IPS DF 4.7 (cell line): ENCODE results near the gene ARHGEF19.
A peak's percentile ranks its signal among the peaks of the same experiment; 100 is the strongest.
"Not testable (repeated sequence)": the region's sequence is repeated elsewhere in the genome, so short reads cannot be mapped to it uniquely, and the experiment has no call there.

Experiments
- DNase-seq: peaks from one replicate; pipeline ENCODE4 v3.0.0-alpha.2; 2013; ENCODE audit warnings: low spot score; ENCODE audit errors: extremely low read depth

Gene ARHGEF19

DNA sequence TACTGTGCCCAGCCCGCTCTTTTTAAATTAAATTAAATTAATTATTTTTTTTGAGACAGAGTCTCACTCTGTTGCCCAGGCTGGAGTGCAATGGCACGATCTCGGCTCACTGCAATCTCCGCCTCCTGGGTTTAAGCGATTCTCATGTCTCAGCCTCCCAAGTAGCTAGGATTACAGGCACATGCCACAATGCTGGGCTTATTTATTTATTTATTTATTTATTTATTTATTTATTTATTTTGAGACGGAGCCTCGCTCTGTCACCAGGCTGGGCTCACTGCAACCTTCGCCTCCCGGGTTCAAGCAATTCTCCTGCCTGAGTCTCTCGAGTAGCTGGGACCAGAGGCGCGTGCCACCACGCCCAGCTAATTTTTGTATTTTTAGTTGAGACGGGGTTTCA, 10.3 kb upstream of the ARHGEF19 start:
- DNase-seq: not testable (repeated sequence)

DNA sequence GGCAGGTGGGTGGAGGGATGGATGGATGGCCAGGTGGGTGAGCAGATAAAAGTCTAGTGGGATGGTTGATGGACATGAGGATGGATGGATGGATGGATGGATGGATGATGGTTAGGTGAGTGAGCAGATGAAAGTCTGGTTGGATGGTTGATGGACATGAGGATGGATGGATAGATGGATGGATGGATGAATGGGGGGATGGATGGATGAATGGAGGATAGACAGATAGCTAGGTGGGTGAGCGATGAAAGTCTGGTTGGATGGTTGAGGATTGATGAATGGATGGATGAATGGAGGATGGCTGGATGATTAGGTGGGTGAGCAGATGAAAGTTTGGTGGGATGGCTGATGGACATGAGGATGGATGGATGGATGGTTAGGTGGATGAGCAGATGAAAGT, 9.0 kb upstream of the ARHGEF19 start:
- no peak for DNase-seq

DNA sequence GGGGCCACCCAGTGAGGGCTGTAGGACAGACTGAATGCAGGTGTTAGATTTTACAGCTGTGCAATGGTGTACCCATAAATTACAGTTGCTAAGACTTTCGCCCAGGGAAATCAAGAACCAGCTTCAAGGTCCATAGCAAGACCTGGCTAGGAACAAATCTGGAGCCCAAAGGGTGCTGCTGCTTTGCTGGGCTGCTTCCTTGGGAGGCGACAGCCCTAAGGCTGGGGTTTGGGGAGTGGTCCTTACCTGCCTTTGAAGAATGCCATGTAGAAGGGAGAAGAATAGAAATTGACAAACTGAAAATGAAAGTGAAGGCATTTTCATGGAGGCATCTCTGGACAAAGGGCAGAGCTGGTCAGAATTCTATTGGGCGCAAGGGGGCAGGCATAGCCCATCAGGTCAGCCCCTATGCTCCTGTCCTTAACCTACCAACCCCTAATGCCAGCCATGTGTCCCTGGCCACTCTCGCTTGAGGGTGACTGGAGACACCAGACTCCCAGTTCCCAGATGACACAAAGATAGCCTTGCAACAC, 7.6 kb upstream of the ARHGEF19 start:
- DNase-seq: no peak

DNA sequence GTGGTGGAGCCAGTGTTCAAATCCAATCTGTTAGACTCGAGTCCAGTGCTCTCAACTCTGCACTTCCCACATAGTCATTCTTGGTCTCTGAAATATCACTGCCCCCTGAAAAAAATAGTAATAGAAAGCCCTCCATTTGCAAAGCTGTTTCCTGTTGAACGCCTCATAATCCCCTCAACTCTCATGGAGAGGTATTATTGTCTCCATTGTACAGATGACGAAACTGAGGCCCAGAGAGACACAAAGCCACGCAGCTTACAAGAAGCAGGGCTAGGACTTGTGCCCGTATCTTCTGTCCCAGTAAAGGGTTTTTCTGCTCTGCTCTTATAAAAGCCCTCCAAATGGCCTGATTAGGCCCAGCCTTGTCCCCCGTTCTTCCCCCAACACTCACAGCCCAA, 6.2 kb upstream of the ARHGEF19 start:
- DNase-seq: no peak

DNA sequence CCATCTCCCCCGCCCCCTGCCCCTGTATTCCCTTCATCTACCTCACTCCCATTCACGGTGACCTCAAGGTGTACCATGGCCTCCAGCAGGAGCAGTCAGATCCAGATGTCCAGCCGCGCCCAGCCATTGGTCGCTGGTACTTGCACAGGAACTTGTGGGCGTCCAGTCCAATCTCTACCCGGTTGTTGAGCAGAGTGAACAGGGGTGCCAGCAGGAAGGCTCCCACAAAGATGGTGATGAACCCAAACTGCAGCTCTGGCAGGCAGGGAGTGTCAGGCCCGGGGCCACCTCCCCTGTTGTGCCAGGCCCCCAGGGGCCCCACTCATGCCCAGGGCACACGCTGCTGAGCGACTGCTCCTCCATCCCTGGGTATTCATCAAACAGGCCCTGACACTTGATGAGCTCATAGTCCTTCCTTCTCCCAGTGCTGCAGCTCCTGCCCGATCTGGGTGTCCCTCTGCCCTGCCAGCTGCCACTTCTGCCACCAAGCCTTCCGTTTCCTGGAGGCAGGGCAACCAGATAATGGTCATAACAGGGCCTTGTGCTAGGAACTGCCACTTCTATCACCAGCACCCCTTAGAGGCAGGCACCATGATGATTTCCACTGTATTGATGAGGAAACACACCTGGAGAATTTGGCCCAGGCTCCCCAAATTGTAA, 5.7 kb upstream of the ARHGEF19 start:
- DNase-seq: no peak

DNA sequence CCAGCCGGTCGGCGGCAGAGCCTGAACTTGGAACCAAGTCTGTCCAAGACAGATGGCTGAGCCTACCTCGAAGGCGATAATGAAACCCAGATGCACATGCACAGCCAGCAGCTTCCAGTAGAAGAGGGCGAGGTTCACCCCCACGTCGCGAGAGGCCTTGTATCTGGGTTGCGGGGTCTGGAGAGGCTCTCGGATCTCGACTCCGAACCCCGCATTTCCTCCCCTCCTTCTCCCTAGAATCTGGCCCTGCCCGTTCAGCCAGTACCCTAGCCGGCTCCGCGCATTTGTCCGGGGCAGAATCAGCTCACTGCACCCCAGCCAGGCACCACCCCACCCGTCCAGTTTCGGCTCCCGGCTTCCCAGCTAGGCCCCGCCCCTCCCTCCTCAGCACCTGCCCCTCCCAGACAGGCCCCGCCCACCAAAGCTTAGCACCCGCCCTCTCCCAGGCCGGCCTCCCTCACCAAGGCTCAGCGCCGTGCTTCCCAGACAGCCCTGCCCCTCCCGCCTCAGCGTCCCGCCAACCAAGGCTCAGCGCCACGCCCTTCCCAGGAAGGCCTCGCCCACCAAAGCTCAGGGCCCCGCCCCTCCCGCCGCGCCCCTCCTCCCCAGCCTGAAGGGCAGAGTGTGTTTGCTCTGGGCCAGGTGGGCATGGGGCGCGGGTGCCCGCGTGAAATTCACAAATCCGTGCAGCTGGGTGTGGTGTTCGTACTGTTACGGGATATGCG, 4.8 kb upstream of the ARHGEF19 start:
- no peak for DNase-seq

DNA sequence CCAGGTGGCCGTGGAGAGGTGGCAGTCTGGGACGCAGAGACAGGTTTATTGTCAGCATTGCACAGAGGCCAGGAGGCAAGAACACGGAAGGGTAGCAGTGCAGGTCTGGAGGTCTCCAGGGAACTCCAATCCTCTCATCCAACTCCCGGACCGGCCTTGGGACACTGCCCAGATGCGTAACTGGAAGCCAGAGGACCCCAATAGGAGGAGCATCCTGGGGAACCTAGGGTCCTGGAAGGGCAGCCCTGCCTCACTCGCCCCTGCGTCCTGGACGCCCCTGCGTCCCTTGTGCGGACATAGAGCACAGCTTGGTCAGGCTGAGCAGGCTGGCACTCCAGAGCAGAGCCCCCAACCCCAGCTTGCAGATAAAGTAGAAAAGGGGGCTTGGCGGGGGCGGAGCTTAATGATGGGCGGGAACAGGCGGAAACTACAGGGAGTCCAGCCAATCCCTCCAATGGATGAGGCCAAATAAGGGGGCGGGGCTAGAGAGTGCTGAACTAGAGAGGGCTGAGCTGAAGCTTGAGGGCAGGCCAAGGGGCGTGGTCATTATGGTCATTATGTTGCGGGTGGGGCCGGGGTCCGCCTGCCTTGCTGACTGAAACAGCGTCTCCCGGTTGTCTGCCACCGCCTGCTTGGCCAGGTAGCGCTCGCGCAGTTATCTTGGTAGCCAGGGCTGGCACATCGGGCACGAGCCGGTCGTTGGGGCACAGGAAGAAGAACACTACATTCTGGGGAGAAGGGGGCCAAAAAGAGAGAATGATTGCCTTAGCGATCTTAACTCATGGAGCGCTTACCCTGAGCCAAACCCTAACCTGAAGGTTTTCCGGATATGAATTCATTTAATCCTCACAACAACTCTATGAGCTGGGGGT, 3.7 kb upstream of the ARHGEF19 start:
- DNase-seq: peak; percentile 92

DNA sequence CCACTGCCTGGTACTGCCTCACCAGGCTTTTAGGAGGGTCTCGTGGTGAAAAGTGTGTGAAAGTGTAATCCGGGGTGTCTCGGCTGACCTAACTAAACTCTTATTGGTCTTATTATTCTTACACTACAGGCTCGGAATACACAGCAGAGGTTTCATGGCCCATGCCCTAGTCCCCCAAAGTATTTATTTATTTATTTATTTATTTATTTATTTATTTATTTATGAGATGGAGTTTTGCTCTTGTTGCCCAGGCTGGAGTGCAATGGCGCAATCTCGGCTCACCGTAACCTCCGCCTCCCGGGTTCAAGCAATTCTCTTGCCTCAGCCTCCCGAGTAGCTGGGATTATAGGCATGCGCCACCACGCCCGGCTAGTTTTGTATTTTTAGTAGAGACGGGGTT, 2.8 kb upstream of the ARHGEF19 start:
- DNase-seq: not testable (repeated sequence)

DNA sequence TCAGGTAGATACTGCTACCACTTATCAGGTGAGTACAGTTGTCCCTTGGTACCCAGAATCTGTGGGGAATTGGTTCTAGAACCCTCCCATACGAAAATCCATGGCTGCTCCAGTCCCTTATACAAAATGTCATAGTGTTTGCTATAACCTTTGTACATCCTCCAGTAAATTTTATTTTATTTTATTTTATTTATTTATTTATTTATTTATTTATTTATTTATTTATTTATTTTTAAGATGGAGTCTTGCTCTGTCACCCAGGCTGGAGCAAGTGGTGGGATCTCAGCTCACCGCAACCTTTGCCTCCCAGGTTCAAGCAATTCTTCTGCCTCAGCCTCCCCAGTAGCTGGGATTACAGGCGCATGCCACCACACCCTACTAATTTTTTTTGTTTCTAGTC, 1.1 kb upstream of the ARHGEF19 start:
- DNase-seq: not testable (repeated sequence)

DNA sequence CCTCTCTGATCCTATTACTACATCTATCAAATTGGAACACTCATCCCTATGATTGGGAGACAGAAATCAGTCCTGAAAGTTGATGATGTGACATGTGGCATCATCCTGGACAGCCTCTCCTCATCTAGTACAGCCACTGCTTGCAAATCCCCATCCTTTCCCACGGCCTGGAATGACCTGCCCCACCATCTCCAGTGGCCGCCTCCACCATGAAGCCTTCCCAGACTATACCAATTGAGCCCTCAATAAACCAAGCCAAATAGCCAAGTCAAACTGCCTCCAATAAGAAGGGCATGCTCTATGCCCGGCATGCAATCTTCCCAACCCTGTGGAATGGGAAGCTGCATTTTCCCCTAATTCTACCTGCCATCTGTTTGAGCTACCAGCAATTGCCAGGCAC, 561 bp upstream of the ARHGEF19 start:
- no peak for DNase-seq

DNA sequence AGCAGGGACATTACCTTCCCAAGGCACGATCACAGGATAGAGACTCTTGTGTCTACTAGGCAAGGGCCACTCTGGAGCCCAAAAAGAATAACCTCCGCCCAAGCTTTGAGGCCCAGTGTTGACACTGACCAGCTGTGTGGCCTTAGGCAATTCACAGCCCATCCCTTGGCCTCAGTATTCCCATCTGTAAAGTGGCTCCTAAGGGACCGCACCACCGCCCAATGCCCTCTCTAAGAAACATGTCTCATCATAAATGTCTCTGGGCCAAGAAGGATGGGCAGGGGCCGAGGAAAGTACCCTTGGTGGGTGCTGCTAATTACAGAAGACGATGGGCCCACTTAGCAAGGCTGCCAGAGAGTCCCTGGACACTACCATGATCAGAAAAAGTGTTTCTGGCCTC, 628 bp downstream of the ARHGEF19 start:
- no peak for DNase-seq

DNA sequence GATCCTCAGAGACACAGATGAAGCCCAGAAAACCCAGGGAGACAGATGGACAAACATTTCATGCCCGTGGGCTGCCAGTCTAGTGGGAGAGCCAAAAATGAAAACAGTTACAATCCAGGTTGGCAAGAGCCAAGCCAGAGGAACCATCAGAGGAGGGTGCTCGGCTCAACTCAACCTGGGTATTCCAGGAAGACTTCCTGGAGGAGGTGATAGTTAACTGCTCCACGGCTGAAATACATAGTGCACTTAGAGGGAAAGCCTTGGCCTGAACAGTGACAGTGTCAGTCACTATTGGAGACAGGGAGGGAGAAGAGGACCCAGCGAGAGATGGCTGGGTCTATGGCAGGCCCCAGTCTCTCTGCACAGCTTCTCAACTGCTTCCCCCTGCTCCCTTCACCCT, 1.9 kb downstream of the ARHGEF19 start:
- no peak for DNase-seq

DNA sequence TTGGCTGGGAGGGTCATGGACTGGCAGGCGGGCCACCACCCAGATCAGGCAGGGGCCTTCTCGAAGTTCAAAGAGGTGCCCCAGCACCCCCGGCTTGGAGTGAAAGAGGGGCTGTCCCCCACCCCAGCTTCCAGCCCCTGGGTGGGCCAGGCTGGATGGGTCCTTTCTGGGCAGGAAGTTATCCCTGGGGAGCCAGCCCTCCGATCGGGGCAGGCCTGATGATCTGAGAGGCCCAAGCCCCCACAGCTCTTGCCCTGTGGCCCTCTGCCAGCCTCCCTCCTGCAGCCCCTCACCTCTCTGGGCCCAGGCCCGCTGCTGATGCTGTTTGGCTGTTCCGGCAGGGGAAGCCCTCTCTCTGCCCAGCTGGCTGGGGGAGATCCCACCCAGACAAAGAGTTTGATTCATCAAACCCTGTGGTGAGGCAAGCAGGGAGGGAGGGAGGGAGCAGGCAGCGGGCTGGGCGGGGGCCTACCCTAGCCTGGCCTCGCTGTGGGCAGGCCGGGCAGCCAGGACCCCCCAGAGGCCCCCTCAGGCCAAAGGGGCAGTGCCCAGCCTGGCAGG, 2.5 kb downstream of the ARHGEF19 start:
- DNase-seq: no peak

DNA sequence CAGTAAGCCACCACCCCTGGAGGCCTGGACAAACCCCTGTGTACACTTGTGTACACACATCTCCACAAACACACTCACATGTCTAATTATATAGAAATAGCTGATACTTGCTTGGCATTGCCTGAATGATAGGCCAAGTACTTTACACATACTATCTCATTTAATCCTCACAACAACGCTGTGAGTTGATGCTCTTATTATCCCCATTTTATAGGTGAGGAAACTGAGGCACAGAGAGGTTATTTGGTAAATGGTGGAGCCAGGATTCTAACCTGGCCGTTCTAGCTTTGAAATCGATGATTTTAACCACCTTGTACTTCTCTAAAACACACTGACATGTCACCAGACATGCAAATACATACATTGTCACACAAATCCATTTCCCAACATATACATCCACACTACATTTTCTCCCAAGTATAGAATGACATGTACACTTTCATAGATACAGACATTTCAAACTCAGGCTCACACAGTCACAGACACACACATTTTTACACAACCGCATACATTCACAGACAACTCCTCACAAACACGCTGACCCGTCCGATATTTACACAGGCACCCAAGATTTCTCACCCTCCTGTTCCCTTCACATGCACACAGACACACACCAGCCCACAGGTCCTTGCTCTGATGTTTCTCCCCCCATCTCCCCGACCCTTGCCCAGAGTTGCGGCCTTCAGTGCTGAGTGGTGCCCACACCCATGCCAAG, 3.2 kb downstream of the ARHGEF19 start:
- DNase-seq: no peak

DNA sequence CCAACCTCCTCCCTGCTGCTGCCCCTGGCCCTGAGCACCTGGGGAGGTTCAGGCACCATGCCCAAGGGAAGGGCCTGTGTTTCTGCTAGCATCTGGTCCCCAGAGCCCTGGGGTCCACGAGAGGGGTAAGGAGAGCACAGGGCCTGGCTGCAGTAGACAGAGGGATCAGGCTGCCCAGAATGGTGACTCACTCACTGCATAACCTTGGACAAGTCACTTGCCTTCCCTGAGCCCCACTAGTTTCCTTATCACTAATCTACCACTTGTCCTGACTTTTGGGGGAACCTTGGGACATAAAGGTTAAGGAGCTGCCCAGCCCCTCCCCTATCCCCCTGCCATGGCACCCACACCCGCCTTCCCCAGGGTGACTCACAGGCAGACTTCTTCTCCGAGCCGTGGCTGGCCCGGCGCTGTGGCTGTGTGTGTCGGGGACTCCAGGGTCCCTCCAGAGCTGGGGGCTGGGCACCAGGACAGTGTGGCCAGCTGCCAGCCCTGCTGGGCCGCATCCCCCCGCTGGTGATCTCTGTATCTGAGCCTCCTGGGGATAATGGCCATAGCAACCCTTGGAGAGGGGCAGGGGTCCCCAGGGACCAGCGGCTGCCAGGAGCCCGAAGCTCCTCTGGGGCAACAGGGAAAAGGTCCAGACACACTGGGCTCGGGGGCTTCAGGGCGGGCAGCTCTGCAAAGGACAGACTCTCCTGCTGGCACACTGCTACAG, 4.0 kb downstream of the ARHGEF19 start:
- DNase-seq: no peak

DNA sequence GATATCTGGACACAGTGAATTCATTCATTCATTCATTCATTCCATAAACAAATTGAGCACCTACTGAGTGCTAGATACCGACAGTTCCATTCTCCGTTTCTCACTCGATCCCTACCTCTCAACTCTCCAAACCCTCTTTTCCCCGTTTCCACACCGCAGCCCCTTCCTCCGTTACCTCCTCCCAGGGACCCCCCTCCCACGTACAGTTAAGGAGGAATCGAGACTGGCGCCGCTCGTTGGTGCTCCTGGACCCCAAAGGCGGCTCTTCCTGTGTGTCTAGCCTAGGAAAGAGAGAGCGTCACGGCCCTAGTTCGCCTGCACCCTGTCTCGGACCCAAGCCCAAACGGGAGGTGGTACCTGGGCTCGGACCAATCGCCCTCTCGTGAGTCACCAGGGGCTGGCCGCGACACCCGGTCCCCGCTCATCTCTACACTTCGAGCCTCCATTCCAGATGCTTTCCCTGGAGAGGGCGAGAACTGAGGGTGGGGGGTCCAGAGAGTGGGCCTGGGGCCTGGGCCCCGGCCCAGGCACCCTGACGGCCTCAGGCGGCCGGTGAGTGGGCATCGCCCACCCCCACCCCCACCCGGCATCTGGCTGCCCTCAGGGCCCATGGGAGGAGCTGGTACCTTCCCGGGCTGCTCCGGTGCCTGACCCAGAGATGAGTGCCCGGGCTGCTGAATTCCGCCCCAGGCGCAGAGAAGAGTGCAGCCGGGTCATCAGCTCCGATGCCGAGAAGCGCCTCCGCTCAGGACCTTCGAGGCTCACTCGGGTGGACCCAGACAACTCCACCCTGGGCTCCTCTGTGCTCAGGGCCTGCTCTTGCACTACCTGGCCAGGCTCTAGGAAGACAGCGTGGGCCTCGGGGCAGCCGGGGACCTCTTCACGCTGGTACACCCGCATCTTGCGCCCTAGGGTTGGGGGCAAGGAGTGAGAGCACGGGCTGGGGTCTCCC, 4.9 kb downstream of the ARHGEF19 start:
- DNase-seq: no peak

DNA sequence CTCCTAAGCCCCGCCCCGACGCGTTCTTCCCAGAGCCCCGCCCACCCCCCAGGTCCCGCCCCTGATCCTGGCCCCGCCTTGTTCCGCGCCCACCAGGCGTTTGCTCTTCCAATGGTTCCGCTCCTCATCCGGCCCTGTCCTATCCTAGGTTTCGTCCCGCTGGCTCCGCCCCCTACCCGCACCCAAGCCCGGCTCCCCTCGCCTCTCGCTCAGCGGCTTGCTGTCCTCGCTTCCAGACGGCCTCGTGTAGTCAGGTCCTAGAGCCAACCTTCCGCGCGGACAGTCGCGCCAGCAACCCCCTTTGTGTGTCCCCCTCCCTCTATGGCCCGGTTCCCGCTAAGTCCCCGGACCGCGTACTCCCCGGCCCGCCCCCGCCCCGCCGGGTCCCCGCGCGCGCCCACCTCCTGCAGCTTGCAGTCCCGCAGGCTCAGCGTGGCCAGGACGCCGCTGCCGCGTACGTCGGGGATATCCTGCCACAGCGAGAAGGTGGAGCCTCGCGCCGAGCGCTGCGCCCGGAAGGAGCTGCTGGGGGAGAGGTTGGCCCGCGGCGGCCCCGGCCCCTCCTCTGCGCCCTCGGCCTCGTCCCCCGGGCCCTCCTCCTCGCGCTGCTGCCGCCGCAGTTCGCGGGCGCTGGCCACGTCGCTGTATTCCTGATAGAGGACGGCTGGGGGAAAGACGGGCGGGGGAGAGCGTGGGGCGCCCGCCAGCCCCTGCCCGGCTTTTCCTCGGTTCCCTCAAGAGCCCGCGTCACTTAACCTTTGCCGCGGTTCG, 5.7 kb downstream of the ARHGEF19 start:
- no peak for DNase-seq

DNA sequence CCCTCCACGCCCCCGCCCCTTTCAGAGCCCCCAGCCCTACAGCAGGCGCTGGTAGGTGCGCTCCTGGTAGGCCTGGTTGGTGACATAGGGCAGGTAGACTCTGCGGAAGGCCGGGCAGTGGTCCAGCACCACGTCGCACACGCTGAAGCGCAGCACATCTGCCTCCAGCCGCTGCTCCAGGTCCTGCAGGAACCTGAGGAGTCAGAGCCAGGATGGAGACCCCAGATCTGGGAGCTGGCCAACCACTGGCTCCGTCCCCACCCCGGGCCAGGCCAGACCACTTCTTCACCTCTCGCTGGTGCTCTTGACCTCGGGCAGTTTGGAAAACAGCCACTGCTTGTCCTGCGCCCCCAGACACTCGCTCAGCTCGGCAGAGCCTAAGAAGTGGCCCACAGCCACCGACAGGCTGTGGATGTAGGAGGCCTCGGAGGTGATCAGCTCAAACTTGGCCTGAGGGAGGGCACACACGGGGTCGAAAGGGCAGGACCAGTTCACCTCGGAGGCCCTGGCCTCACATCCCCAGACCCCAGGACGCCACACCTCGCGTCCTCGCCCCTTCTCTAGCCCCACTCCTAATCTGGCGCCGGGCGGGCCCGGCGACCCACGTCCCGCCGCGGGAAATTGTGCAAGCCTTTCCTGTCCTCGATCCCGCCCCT, 6.4 kb downstream of the ARHGEF19 start:
- no peak for DNase-seq
